T-cell (primary cell): ENCODE results near the gene EYA2. TPM values are rescaled to one million over a fixed set of nuclear protein-coding genes. Genes with fewer than 3 reads are reported as not detected.

Experiments
- ATAC-seq, 4 experiments: fragments of 200-7000 bp in 3 of 4; fragments of 150-1000 bp in 1 of 4; cut with Tn5 transposase; replicated peaks in 1 of 4; 1 replicate in 3 of 4; 2 replicates in 1 of 4; pipeline ENCODE4 v1.10.0; 2021; ENCODE audit warnings: moderate library complexity in 3 of 4, mild to moderate bottlenecking in 2 of 4, moderate number of reproducible peaks in 1 of 4
- CTCF ChIA-PET, 2 donors: fragments of 300-600 bp; sonication (Branson Sonifier 250); formaldehyde crosslinking; loops; one replicate each; lab custom pipeline; 2022; ENCODE audit warnings: antibody characterized with exemption in 2 of 2; lab: Charles Lee
- POLR2A ChIA-PET, 2 donors: fragments of 300-600 bp; sonication (Branson Sonifier 250); formaldehyde crosslinking; loops; one replicate each; lab custom pipeline; 2022; ENCODE audit warnings: antibody characterized with exemption in 2 of 2; lab: Charles Lee
- DNase-seq, 35 experiments: peaks; one replicate each; pipeline versions ENCODE4 v3.0.0 to v3.0.0-alpha.2; 2013 to 2023
- H3K27ac ChIP-seq: one replicate; pipeline ENCODE4 v1.5.1; 2013; ENCODE audit warnings: low read length
- H3K27me3 ChIP-seq, 2 experiments: replicated peaks in 1 of 2; 1 replicate in 1 of 2; 2 replicates in 1 of 2; pipeline versions ENCODE4 v1.6.1 to v1.7.0; 2013; ENCODE audit warnings: low read length in 1 of 2, mixed read lengths in 1 of 2; ENCODE audit not compliant: control insufficient read depth in 2 of 2, insufficient read depth in 2 of 2; ENCODE audit errors: extremely low read depth in 1 of 2
- H3K36me3 ChIP-seq, 2 donors: 1 replicate in 1 of 2; 2 replicates in 1 of 2; pipeline versions ENCODE4 v1.6.1 to v1.7.0; 2013; ENCODE audit warnings: low read length in 1 of 2; ENCODE audit not compliant: control insufficient read depth in 2 of 2, insufficient read depth in 1 of 2; ENCODE audit errors: extremely low read depth in 1 of 2
- H3K4me1 ChIP-seq, 2 experiments: 1 replicate in 1 of 2; 2 replicates in 1 of 2; pipeline versions ENCODE4 v1.6.1 to v1.7.0; 2013; ENCODE audit warnings: low read length in 2 of 2, mixed read lengths in 1 of 2; ENCODE audit not compliant: insufficient read depth in 2 of 2, control insufficient read depth in 1 of 2; ENCODE audit errors: extremely low read depth in 1 of 2
- H3K4me3 ChIP-seq, 2 donors: 1 replicate in 1 of 2; 2 replicates in 1 of 2; pipeline versions ENCODE4 v1.5.1 to v1.7.0; 2013; ENCODE audit warnings: mild to moderate bottlenecking in 2 of 2, low read length in 1 of 2, moderate library complexity in 1 of 2; ENCODE audit not compliant: control insufficient read depth in 1 of 2; ENCODE audit errors: extremely low read depth in 1 of 2
- H3K9me3 ChIP-seq: 2 replicates; pipeline ENCODE4 v1.7.0; 2013
- H3K27ac Mint-ChIP-seq, 2 donors: one replicate each; pipeline ENCODE4 v1.8.0; 2020 to 2021; ENCODE audit warnings: mild to moderate bottlenecking in 2 of 2, mixed read lengths in 2 of 2
- H3K27me3 Mint-ChIP-seq, 2 donors: one replicate each; pipeline ENCODE4 v1.8.0; 2021 to 2022; ENCODE audit warnings: mixed read lengths in 2 of 2
- H3K36me3 Mint-ChIP-seq: one replicate; pipeline ENCODE4 v1.8.0; 2021; ENCODE audit warnings: mixed read lengths
- H3K4me1 Mint-ChIP-seq, 3 donors: one replicate each; pipeline ENCODE4 v1.8.0; 2020 to 2022; ENCODE audit warnings: mixed read lengths in 3 of 3, mild to moderate bottlenecking in 1 of 3
- H3K4me3 Mint-ChIP-seq, 3 donors: one replicate each; pipeline ENCODE4 v1.8.0; 2020 to 2022; ENCODE audit warnings: mild to moderate bottlenecking in 3 of 3, mixed read lengths in 3 of 3, moderate library complexity in 3 of 3
- H3K9me3 Mint-ChIP-seq, 3 donors: one replicate each; pipeline ENCODE4 v1.8.0; 2020 to 2022; ENCODE audit warnings: mixed read lengths in 3 of 3
- WGBS: methylation state at CpG from one replicate; pipeline ENCODE4 v1.1.5; 2013; ENCODE audit warnings: missing lambda C conversion rate; ENCODE audit not compliant: insufficient coverage; 5-methylcytosine and 5-hydroxymethylcytosine counted together
- total RNA-seq, 35 experiments: library from RNA in 6 of 35; stranded (reverse) in 6 of 35; fragments of 120-200 nt in 1 of 35; gene quantifications; one replicate each; pipeline versions ENCODE4 v1.2.1 to v1.2.4 and lab custom pipeline; 2013 to 2026

EYA2 gene
- total RNA-seq, 5 donors from 2014 or later (not counting 1 experiment from before 2014, with no cell fraction given), result not detected

DNA sequence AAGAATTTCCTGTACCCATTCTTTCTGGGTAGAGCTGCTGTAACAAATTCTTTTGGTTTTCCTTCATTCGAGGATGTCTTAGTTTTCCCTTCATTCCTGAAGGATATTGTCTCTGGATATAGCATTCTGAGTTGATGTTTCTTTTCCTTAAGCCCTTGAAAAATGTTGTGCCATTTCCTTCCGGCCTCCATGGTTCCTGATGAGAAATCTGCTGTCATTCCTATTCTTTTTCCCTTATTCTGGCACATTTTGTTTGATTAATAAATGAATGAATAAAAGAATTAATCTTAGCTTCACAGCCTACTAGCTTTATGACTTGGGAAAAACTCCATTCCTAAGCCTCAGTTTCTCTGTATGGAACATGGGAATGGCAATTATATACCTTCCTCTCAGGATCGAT is 173.1 kb downstream of the EYA2 start:
- H3K9me3 ChIP-seq, result no peaks in the 10 kb centered on the region
- peaks cover 5 to 18% (median 14%) of the 10 kb centered on the region in 3 donors for H3K9me3 Mint-ChIP-seq
- ChIA-PET POLR2A (no interaction called here), CTCF (no interaction called here)
- DNase-seq, result no peak
- no peak overlapping the region for H3K27ac ChIP-seq
- no peak overlapping the region for H3K27ac Mint-ChIP-seq
- H3K27me3 ChIP-seq, result peaks cover 0 to 8% of the 10 kb centered on the region in 2 experiments
- peaks cover 8 to 13% of the 10 kb centered on the region in 2 donors for H3K27me3 Mint-ChIP-seq
- ATAC-seq, result no peak
- H3K4me3 ChIP-seq, result no peak overlapping the region
- WGBS, result no CpG with 5 or more reads among the region's 3 CpGs
- no peaks in the 10 kb centered on the region for H3K36me3 Mint-ChIP-seq
- no peaks in the 10 kb centered on the region for H3K36me3 ChIP-seq
- H3K4me3 Mint-ChIP-seq, result no peak overlapping the region
- H3K4me1 ChIP-seq, result no peaks in the 10 kb centered on the region
- no peaks in the 10 kb centered on the region for H3K4me1 Mint-ChIP-seq

DNA sequence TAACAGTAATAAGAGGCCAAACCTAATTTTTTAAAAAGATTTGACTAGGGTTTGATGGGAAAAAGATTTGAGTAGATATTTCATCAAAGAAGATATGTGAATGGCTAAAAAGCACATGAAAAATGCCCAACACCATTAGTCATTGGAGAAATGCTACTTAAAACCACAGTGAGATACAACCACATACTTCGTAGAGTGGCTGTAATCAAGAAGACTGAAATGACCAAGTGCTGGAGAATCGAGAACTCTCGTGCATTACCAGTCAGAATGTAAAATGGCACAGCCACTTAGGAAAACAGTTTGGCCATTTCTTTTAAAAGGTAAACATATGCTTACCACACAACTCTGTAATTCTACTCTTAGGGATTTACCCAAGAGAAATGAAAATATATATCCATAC is 175.5 kb downstream of the EYA2 start:
- H3K27ac ChIP-seq, result no peak overlapping the region
- H3K27me3 Mint-ChIP-seq, result peaks cover 7 to 18% of the 10 kb centered on the region in 2 donors
- no peaks in the 10 kb centered on the region for H3K36me3 ChIP-seq
- peaks cover 0 to 15% of the 10 kb centered on the region in 2 experiments for H3K27me3 ChIP-seq
- no peaks in the 10 kb centered on the region for H3K9me3 ChIP-seq
- WGBS, result 80% methylated on average over 2 of the region's 3 CpGs
- CTCF ChIA-PET, result no interaction called here
- H3K36me3 Mint-ChIP-seq, result no peaks in the 10 kb centered on the region
- no peak for DNase-seq
- H3K4me1 ChIP-seq, result no peaks in the 10 kb centered on the region
- no peak overlapping the region for H3K4me3 ChIP-seq
- H3K4me1 Mint-ChIP-seq, result no peaks in the 10 kb centered on the region
- H3K4me3 Mint-ChIP-seq, result no peak overlapping the region
- ATAC-seq, result no peak
- H3K27ac Mint-ChIP-seq, result no peak overlapping the region
- peaks cover 5 to 18% (median 14%) of the 10 kb centered on the region in 3 donors for H3K9me3 Mint-ChIP-seq
- POLR2A ChIA-PET, result no interaction called here

DNA sequence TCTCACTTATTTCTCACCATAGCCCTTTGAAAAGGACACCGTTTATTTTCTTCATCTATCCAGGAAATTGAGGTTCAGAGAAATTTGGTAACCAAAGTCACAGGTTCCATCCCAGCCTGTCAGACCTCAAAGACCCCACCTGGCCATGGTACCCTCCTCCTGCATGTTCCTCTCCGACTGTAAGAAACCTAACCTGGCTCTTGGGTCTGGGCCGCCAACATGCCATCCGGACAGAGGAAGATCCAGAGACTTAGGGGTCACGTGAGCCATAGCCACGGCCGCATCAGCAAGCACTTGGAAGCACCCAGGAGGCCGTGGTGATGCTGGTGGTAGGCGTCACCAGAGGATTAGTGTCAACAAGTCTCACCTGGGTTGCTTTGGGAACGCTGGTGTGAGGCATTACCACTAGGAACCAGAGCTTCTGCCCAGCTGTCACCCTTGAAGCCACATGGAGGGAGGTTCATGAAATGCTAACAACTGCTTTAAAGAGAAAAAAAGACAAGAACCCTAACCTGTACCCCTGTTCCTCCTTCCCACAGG is 177.1 kb downstream of the EYA2 start:
- POLR2A ChIA-PET, result no interaction called here
- Histone ChIP-seq H3K9me3 (no peaks in the 10 kb centered on the region), H3K27me3 (peaks cover 0 to 16% of the 10 kb centered on the region in 2 experiments), H3K4me3 (no peak overlapping the region), H3K27ac (no peak overlapping the region), H3K4me1 (no peaks in the 10 kb centered on the region), H3K36me3 (no peaks in the 10 kb centered on the region)
- peaks cover 8 to 30% (median 15%) of the 10 kb centered on the region in 3 donors for H3K9me3 Mint-ChIP-seq
- no peak overlapping the region for H3K4me3 Mint-ChIP-seq
- H3K4me1 Mint-ChIP-seq, result no peaks in the 10 kb centered on the region
- H3K27me3 Mint-ChIP-seq, result peaks cover 3 to 20% of the 10 kb centered on the region in 2 donors
- 73% methylated on average over 10 of the region's 10 CpGs for WGBS
- CTCF ChIA-PET, result no interaction called here
- no peak for ATAC-seq
- no peak for DNase-seq
- H3K27ac Mint-ChIP-seq, result no peak overlapping the region
- H3K36me3 Mint-ChIP-seq, result no peaks in the 10 kb centered on the region

DNA sequence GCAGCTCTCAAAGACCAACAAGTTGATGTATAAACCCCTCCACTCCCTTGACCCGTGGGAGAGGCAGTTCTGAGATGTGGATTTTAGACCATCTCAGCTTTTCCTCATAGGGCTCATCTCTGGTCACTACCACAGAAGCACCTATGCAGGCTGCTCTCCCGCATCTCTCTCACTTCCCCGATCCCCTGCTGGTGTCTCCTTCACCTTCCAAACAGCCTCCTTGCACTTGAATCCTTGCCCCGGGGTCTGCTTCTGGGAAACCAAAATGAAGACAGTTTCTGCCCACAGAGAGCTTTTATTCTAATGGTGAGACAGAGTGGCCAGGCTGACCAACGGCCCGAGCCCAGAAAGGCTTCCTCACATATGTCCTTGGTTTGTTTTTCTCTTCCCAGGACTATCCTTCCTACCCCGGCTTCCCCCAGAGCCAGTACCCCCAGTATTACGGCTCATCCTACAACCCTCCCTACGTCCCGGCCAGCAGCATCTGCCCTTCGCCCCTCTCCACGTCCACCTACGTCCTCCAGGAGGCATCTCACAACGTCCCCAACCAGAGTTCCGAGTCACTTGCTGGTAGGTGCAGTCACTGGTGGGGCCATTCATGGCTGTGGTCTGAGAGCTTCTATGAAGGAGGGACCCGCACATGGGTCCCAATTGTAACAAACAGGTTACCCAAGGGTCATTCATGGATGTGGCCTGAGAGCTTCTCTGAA is 179.3 kb downstream of the EYA2 start:
- Mint-ChIP-seq H3K4me1 (no peaks in the 10 kb centered on the region), H3K4me3 (no peak overlapping the region), H3K27me3 (peaks cover 3 to 25% of the 10 kb centered on the region in 2 donors), H3K36me3 (no peaks in the 10 kb centered on the region), H3K9me3 (peaks cover 3 to 18% (median 5%) of the 10 kb centered on the region in 3 donors), H3K27ac (no peak overlapping the region)
- Histone ChIP-seq H3K27ac (no peak overlapping the region), H3K4me3 (no peak overlapping the region), H3K27me3 (peaks cover 0 to 22% of the 10 kb centered on the region in 2 experiments), H3K36me3 (no peaks in the 10 kb centered on the region), H3K9me3 (no peaks in the 10 kb centered on the region), H3K4me1 (no peaks in the 10 kb centered on the region)
- no peak for DNase-seq
- CTCF ChIA-PET, result no interaction called here
- no peak for ATAC-seq
- POLR2A ChIA-PET, result no interaction called here
- 90% methylated on average over 9 of the region's 16 CpGs for WGBS

DNA sequence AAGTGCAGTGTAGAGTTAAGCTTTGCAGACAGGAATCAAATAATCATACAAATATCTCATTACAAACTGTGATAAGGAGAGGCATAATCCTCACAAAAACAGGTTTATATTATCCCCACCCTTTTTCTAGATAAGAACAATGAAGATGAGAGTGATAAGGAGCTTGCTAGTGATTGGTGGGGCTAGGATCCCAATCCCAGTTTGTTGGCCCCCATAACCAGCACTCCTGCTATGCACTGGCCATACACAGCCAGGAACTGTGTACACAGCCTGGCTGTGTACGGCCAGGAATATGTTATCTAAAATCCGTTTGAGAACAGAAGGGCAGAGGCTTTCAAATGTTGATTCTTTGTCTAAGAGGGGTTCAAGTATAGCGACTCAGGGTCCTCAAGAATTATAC is 180.6 kb downstream of the EYA2 start:
- no peak overlapping the region for H3K27ac Mint-ChIP-seq
- ChIA-PET CTCF (no interaction called here), POLR2A (no interaction called here)
- H3K27me3 Mint-ChIP-seq, result peaks cover 7 to 35% of the 10 kb centered on the region in 2 donors
- H3K27ac ChIP-seq, result no peak overlapping the region
- no CpG with 5 or more reads among the region's 3 CpGs for WGBS
- no peaks in the 10 kb centered on the region for H3K36me3 Mint-ChIP-seq
- H3K4me1 ChIP-seq, result no peaks in the 10 kb centered on the region
- H3K36me3 ChIP-seq, result no peaks in the 10 kb centered on the region
- H3K4me3 Mint-ChIP-seq, result no peak overlapping the region
- H3K9me3 ChIP-seq, result no peaks in the 10 kb centered on the region
- peaks cover 0 to 22% of the 10 kb centered on the region in 2 experiments for H3K27me3 ChIP-seq
- ATAC-seq, result no peak
- no peak overlapping the region for H3K4me3 ChIP-seq
- peaks cover 3 to 19% (median 7%) of the 10 kb centered on the region in 3 donors for H3K9me3 Mint-ChIP-seq
- H3K4me1 Mint-ChIP-seq, result no peaks in the 10 kb centered on the region
- DNase-seq, result no peak

DNA sequence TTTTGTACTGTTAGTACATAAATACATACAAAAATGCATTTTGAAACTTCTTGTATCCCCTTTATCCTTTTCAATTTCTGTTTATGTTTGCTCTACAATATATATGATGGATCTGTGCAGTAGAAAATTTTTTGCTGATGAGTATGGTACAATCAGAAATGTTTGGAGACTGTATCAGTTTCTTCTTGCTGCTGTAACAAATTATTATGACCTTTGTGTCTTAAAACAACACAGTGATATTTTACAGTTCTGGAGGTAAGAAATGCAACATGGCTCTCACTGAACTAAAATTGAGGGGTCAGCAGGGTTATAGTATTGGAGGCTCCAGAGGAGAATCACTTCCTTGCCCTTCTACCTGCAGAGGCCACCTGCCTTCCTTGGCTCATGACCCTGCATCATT is 184.4 kb downstream of the EYA2 start:
- Histone ChIP-seq H3K4me3 (no peak overlapping the region), H3K9me3 (no peaks in the 10 kb centered on the region), H3K27ac (no peak overlapping the region), H3K36me3 (no peaks in the 10 kb centered on the region), H3K27me3 (peaks cover 0 to 20% of the 10 kb centered on the region in 2 experiments), H3K4me1 (no peaks in the 10 kb centered on the region)
- Mint-ChIP-seq H3K9me3 (peaks cover 3 to 19% (median 7%) of the 10 kb centered on the region in 3 donors), H3K27ac (no peak overlapping the region), H3K4me3 (no peak overlapping the region), H3K27me3 (peaks cover 13 to 28% of the 10 kb centered on the region in 2 donors), H3K4me1 (no peaks in the 10 kb centered on the region), H3K36me3 (no peaks in the 10 kb centered on the region)
- ChIA-PET POLR2A (no interaction called here), CTCF (no interaction called here)
- no peak for DNase-seq
- no peak for ATAC-seq
